Measurements from ENCODE around the gene ZNF32.

ZNF32 gene

GRCh38 chr10:43671659-43672531, 23.2 kb upstream of the ZNF32 start:
- no peak overlapping the region for H3K4me3 ChIP-seq (ENCODE audit: insufficient read depth, low read length, poor library complexity, severe bottlenecking)
- no peaks in the 10 kb centered on the region for H4K20me1 ChIP-seq (ENCODE audit: low read depth, low read length)
- no peaks in the 10 kb centered on the region for H3K27me3 ChIP-seq (ENCODE audit: low read length)
- no peaks in the 10 kb centered on the region for H3F3A ChIP-seq (ENCODE audit: insufficient read depth)
- no peaks in the 10 kb centered on the region for H3K9me3 ChIP-seq (ENCODE audit: insufficient read depth, low read length)
- no peaks in the 10 kb centered on the region for H3K9me2 ChIP-seq (replicated peaks; ENCODE audit: insufficient read depth, low read length)
- no peak overlapping the region for H3K27ac ChIP-seq (ENCODE audit: low read depth, low read length)
- H3K79me2 ChIP-seq (ENCODE audit: insufficient read depth, low read length), result no peaks in the 10 kb centered on the region
- no peaks in the 10 kb centered on the region for H3K36me3 ChIP-seq (ENCODE audit: low read length)
- TF ChIP-seq EZH2phosphoT487 (conservative IDR thresholded peaks at IDR 0.05; ENCODE audit: low read length) (no peak), CTCF (IDR thresholded peaks at IDR 0.05; ENCODE audit: insufficient read depth, low read length, poor library complexity, severe bottlenecking) (peak; percentile 49)
- no peak overlapping the region for H3K4me2 ChIP-seq (ENCODE audit: low read depth, low read length, poor library complexity, severe bottlenecking)
- no peak overlapping the region for H2AFZ ChIP-seq (ENCODE audit: low read depth, low read length, severe bottlenecking)
- no peak overlapping the region for H3K9ac ChIP-seq (ENCODE audit: low read length)

- H3K9ac ChIP-seq (ENCODE audit: low read length), result no peak overlapping the region
- no peaks in the 10 kb centered on the region for H3F3A ChIP-seq (ENCODE audit: insufficient read depth)
- no peaks in the 10 kb centered on the region for H3K36me3 ChIP-seq (ENCODE audit: low read length)
- no peak for TF ChIP-seq CTCF (IDR thresholded peaks at IDR 0.05; ENCODE audit: insufficient read depth, low read length, poor library complexity, severe bottlenecking)
- no peak for TF ChIP-seq EZH2phosphoT487 (conservative IDR thresholded peaks at IDR 0.05; ENCODE audit: low read length)
- no peaks in the 10 kb centered on the region for H3K27me3 ChIP-seq (ENCODE audit: low read length)
- no peaks in the 10 kb centered on the region for H3K9me3 ChIP-seq (ENCODE audit: insufficient read depth, low read length)
- H3K4me2 ChIP-seq (ENCODE audit: low read depth, low read length, poor library complexity, severe bottlenecking), result no peak overlapping the region
- no peak overlapping the region for H3K27ac ChIP-seq (ENCODE audit: low read depth, low read length)
- H3K9me2 ChIP-seq (replicated peaks; ENCODE audit: insufficient read depth, low read length), result no peaks in the 10 kb centered on the region
- no peak overlapping the region for H2AFZ ChIP-seq (ENCODE audit: low read depth, low read length, severe bottlenecking)
- H3K4me3 ChIP-seq (ENCODE audit: insufficient read depth, low read length, poor library complexity, severe bottlenecking), result no peak overlapping the region
- no peaks in the 10 kb centered on the region for H4K20me1 ChIP-seq (ENCODE audit: low read depth, low read length)
- no peaks in the 10 kb centered on the region for H3K79me2 ChIP-seq (ENCODE audit: insufficient read depth, low read length)
Measured at GRCh38 chr10:43669386-43669785, 20.7 kb upstream of the ZNF32 start.

- H4K20me1 ChIP-seq (ENCODE audit: low read depth, low read length), result no peaks in the 10 kb centered on the region
- H3F3A ChIP-seq (ENCODE audit: insufficient read depth), result no peaks in the 10 kb centered on the region
- no peaks in the 10 kb centered on the region for H3K9me3 ChIP-seq (ENCODE audit: insufficient read depth, low read length)
- no peak overlapping the region for H3K9ac ChIP-seq (ENCODE audit: low read length)
- no peak for TF ChIP-seq EZH2phosphoT487 (conservative IDR thresholded peaks at IDR 0.05; ENCODE audit: low read length)
- TF ChIP-seq CTCF (IDR thresholded peaks at IDR 0.05; ENCODE audit: insufficient read depth, low read length, poor library complexity, severe bottlenecking), result no peak
- no peak overlapping the region for H2AFZ ChIP-seq (ENCODE audit: low read depth, low read length, severe bottlenecking)
- no peak overlapping the region for H3K27ac ChIP-seq (ENCODE audit: low read depth, low read length)
- no peak overlapping the region for H3K4me2 ChIP-seq (ENCODE audit: low read depth, low read length, poor library complexity, severe bottlenecking)
- no peak overlapping the region for H3K4me3 ChIP-seq (ENCODE audit: insufficient read depth, low read length, poor library complexity, severe bottlenecking)
- no peaks in the 10 kb centered on the region for H3K27me3 ChIP-seq (ENCODE audit: low read length)
- H3K79me2 ChIP-seq (ENCODE audit: insufficient read depth, low read length), result no peaks in the 10 kb centered on the region
- no peaks in the 10 kb centered on the region for H3K9me2 ChIP-seq (replicated peaks; ENCODE audit: insufficient read depth, low read length)
- H3K36me3 ChIP-seq (ENCODE audit: low read length), result no peaks in the 10 kb centered on the region
Measured at GRCh38 chr10:43667761-43668386, 19.2 kb upstream of the ZNF32 start.
